CD1c-positive myeloid dendritic cell (primary cell): Measurements from ENCODE around the gene TYMP.

Experiments used
- DNase-seq: peaks from one replicate; pipeline ENCODE4 v3.0.0-alpha.2; 2016; ENCODE audit errors: extremely low spot score

Gene TYMP

GRCh38 chr22:50483977-50484853 is 45.6 kb downstream of the TYMP start:
- DNase-seq: no peak

- DNase-seq: no peak
Measured at GRCh38 chr22:50483556-50483955, 46.3 kb downstream of the TYMP start.

GRCh38 chr22:50483106-50483505 is 46.7 kb downstream of the TYMP start:
- no peak for DNase-seq

GRCh38 chr22:50482107-50483074 is 47.4 kb downstream of the TYMP start:
- no peak for DNase-seq

GRCh38 chr22:50481440-50482106 is 48.2 kb downstream of the TYMP start, which contains the start of gene ADM2:
ADM2 (plus strand) TSS chr22:50481543; CDS start chr22:50481848, 305 bp downstream.
- peak; percentile 31 for DNase-seq

- peak; percentile 16 for DNase-seq
Measured at GRCh38 chr22:50481045-50481439, 48.8 kb downstream of the TYMP start.

- peak; percentile 5 for DNase-seq
Measured at GRCh38 chr22:50479721-50480120, 50.1 kb downstream of the TYMP start.

- no peak for DNase-seq
Measured at GRCh38 chr22:50477923-50478322, 51.9 kb downstream of the TYMP start.

GRCh38 chr22:50476868-50477267 is 52.9 kb downstream of the TYMP start:
- no peak for DNase-seq
